Measurements from ENCODE around the gene FRMPD2. TPM values are rescaled to one million over a fixed set of nuclear protein-coding genes. Genes with fewer than 3 reads are reported as not detected.

FRMPD2 gene
- total and polyA plus RNA-seq, 2 donors (not counting 3 experiments of a cell fraction or from before 2014, with no cell fraction given) = 0.42 TPM; not detected in 1

GRCh38 chr10:48236199-48236621, 38.3 kb downstream of the FRMPD2 start:
- Histone ChIP-seq H3K4me3 (replicated peaks in 1 of 3; ENCODE audit: insufficient read depth in 1 of 3, low read depth in 1 of 3, low read length in 3 of 3) (no peak overlapping the region), H3K27ac (ENCODE audit: insufficient read depth, low read depth, low read length) (no peak overlapping the region), H3K4me1 (ENCODE audit: control insufficient read depth, extremely low read depth, insufficient read depth, low read length) (no peaks in the 10 kb centered on the region), H3K36me3 (ENCODE audit: control insufficient read depth in 2 of 2, extremely low read depth in 1 of 2, insufficient read depth in 2 of 2, low read length in 2 of 2) (no peaks in the 10 kb centered on the region), H3K9ac (replicated peaks; ENCODE audit: extremely low read depth, insufficient read depth, low read length) (no peak overlapping the region), H3K9me3 (replicated peaks; ENCODE audit: control insufficient read depth, insufficient read depth, low read length) (no peaks in the 10 kb centered on the region), H3K9me1 (replicated peaks; ENCODE audit: control insufficient read depth, extremely low read depth, insufficient read depth, low read length) (no peaks in the 10 kb centered on the region), H3K27me3 (ENCODE audit: control insufficient read depth in 2 of 2, insufficient read depth in 2 of 2, low read length in 2 of 2) (no peaks in the 10 kb centered on the region), H2AFZ (ENCODE audit: low read depth, low read length) (no peak overlapping the region), H3K79me2 (ENCODE audit: control insufficient read depth, insufficient read depth, low read length) (no peaks in the 10 kb centered on the region), H3K4me2 (ENCODE audit: insufficient read depth, low read length) (no peak overlapping the region), H4K20me1 (replicated peaks; ENCODE audit: control insufficient read depth, extremely low read depth, insufficient read depth, low read length) (no peaks in the 10 kb centered on the region)
- DNase-seq (ENCODE audit: low read depth, low spot score) = no peak
- CTCF ChIA-PET = no interaction called here
- intact Hi-C loops (cut with micrococcal nuclease) = no loop called here
- BruUV-seq (replicated peaks) = no TSS peak
- TF ChIP-seq FOS (IDR thresholded peaks at IDR 0.05; ENCODE audit: borderline replicate concordance, insufficient read depth, low read length) = no peak
- TF ChIP-seq MAX (IDR thresholded peaks at IDR 0.05; ENCODE audit: insufficient read depth, insufficient read length) = no peak
- no peak for TF ChIP-seq POLR2AphosphoS5 (IDR thresholded peaks at IDR 0.05; ENCODE audit: insufficient read depth, low read depth, low read length)
- no peak for TF ChIP-seq GATA2 (IDR thresholded peaks at IDR 0.05; ENCODE audit: insufficient read depth, insufficient read length, low read depth, low read length)
- TF ChIP-seq POLR2A (IDR thresholded peaks at IDR 0.05; ENCODE audit: low read depth, low read length) = no peak
- no peak for TF ChIP-seq EZH2 (IDR thresholded peaks at IDR 0.05; ENCODE audit: borderline replicate concordance, low read depth, low read length, severe bottlenecking)
- no peak for TF ChIP-seq CTCF (IDR thresholded peaks at IDR 0.05; ENCODE audit: extremely low read depth in 1 of 2, insufficient read depth in 1 of 2, low read depth in 1 of 2, low read length in 2 of 2)
- dilution Hi-C loops (cut with MboI; ENCODE audit: extremely low pct_ligation_motif_present, low sequenced_read_pairs) = no loop called here
- FAIRE-seq = no peak
- POLR2A ChIA-PET = interaction anchor here (0.9 kb wide), 1 partner anchor 13 kb away, joined by 3 read pairs; no protein-coding TSS in a partner anchor

Measured in endothelial cell of umbilical vein (primary cell).